GM12891 (cell line): ENCODE measurements around the gene ATRNL1.

Experiments
- POLR2AphosphoS5 ChIP-seq: IDR thresholded peaks from 2 replicates; pipeline ENCODE4 v1.6.1; 2011; ENCODE audit warnings: low read depth, low read length, control low read depth
- TAF1 ChIP-seq: IDR thresholded peaks from 2 replicates; pipeline ENCODE4 v1.6.1; 2011; ENCODE audit warnings: low read depth, low read length, control low read depth

GRCh38 chr10:115555887-115556402 is 462.8 kb downstream of the ATRNL1 start:
- TF ChIP-seq POLR2AphosphoS5: no peak
- TF ChIP-seq TAF1: no peak
